Measurements from ENCODE around the gene SCRT2. TPM values are rescaled to one million over a fixed set of nuclear protein-coding genes. Genes with fewer than 3 reads are reported as not detected.

Gene SCRT2
- total and polyA plus RNA-seq, 9 of the 15 experiments (the other 6 are each of a cell fraction or from before 2014, with no cell fraction given): 0.04 to 0.75 (median 0.13) TPM; not detected in 2

- TF ChIP-seq THAP12 (CRISPR knock-in tag; IDR thresholded peaks at IDR 0.05): no peak
- no peak for TF ChIP-seq MED1 (CRISPR knock-in tag; IDR thresholded peaks at IDR 0.05; ENCODE audit: borderline replicate concordance)
- peak; percentile 86 for TF ChIP-seq MEIS2 (IDR thresholded peaks at IDR 0.05; ENCODE audit: partially characterized antibody)
- TF ChIP-seq ZNF41 (CRISPR knock-in tag; conservative IDR thresholded peaks at IDR 0.05): no peak
- TF ChIP-seq RBM15 (IDR thresholded peaks at IDR 0.05; ENCODE audit: insufficient read depth, low read length): no peak
- TF ChIP-seq SIX5 (IDR thresholded peaks at IDR 0.05; ENCODE audit: borderline replicate concordance in 1 of 2, insufficient read depth in 1 of 2, low read depth in 1 of 2, low read length in 2 of 2): no peak
- no peak for TF ChIP-seq CREB3L1 (IDR thresholded peaks at IDR 0.05; ENCODE audit: borderline replicate concordance, low read depth)
- TF ChIP-seq MAFF (IDR thresholded peaks at IDR 0.05; ENCODE audit: low read length): peak; percentile 32; the same call in 1 of the 2 replicates
- no peak for TF ChIP-seq HNRNPH1 (optimal IDR thresholded peaks at IDR 0.05; ENCODE audit: low read depth, low read length)
- no peak for TF ChIP-seq HDAC3 (IDR thresholded peaks at IDR 0.05; ENCODE audit: borderline replicate concordance, partially characterized antibody)
- no peak for TF ChIP-seq RBM25 (IDR thresholded peaks at IDR 0.05; ENCODE audit: low read depth, low read length, severe bottlenecking)
- TF ChIP-seq SMARCA4 (IDR thresholded peaks at IDR 0.05): 0 out of 2 replicates have a peak, but pooled peaks have one; percentile 15
- TF ChIP-seq CC2D1A (IDR thresholded peaks at IDR 0.05): no peak
- TF ChIP-seq CHD7 (IDR thresholded peaks at IDR 0.05; ENCODE audit: low read depth, low read length): no peak
Observed at GRCh38 chr20:703006-703405, 27.4 kb upstream of the SCRT2 start (continued).

All from K562 (cell line).